Measurements from ENCODE around the gene FLRT3. TPM values are rescaled to one million over a fixed set of nuclear protein-coding genes. Genes with fewer than 3 reads are reported as not detected.

FLRT3 gene
- total RNA-seq, 2 donors from 2014 or later, result 81.7 to 112 TPM

GRCh38 chr20:14288341-14289330, 48.8 kb downstream of the FLRT3 start:
- 92% methylated on average over 3 of the region's 3 CpGs; no CpG with 5 or more reads in 1 of the 2 experiments for WGBS, 2 experiments (ENCODE audit: insufficient coverage in 1 of 2, insufficient read length in 1 of 2)
- no peaks in the 10 kb centered on the region for H3K36me3 Mint-ChIP-seq (ENCODE audit: low read depth)
- Histone ChIP-seq H3K9me3 (ENCODE audit: control insufficient read depth, low read length) (no peaks in the 10 kb centered on the region), H3K4me3 (ENCODE audit: low read length) (no peak overlapping the region), H3K4me1 (ENCODE audit: control insufficient read depth, insufficient read depth, low read length) (no peaks in the 10 kb centered on the region), H3K27ac (ENCODE audit: low read depth, low read length) (no peak overlapping the region), H3K9ac (ENCODE audit: extremely low read depth, low read length, poor library complexity, severe bottlenecking) (no peak overlapping the region), H3K36me3 (ENCODE audit: control insufficient read depth, insufficient read depth, low read length) (no peaks in the 10 kb centered on the region), H3K27me3 (ENCODE audit: control insufficient read depth, insufficient read depth, low read length, poor library complexity, severe bottlenecking) (no peaks in the 10 kb centered on the region)
- H3K4me1 Mint-ChIP-seq, result no peaks in the 10 kb centered on the region
- TF ChIP-seq CTCF (conservative IDR thresholded peaks at IDR 0.05), result no peak
- H3K27ac Mint-ChIP-seq, result no peak overlapping the region
- H3K27me3 Mint-ChIP-seq (ENCODE audit: insufficient read depth), result no peaks in the 10 kb centered on the region
- H3K9me3 Mint-ChIP-seq, result no peaks in the 10 kb centered on the region
- no peak for DNase-seq
- no peak overlapping the region for H3K4me3 Mint-ChIP-seq

GRCh38 chr20:14284443-14284842, 53.0 kb downstream of the FLRT3 start:
- no peak overlapping the region for H3K27ac ChIP-seq (ENCODE audit: low read depth, low read length)
- no peak overlapping the region for H3K27ac Mint-ChIP-seq
- no peak for DNase-seq
- H3K9ac ChIP-seq (ENCODE audit: extremely low read depth, low read length, poor library complexity, severe bottlenecking), result no peak overlapping the region
- no peaks in the 10 kb centered on the region for H3K4me1 ChIP-seq (ENCODE audit: control insufficient read depth, insufficient read depth, low read length)
- no peak overlapping the region for H3K4me3 Mint-ChIP-seq
- H3K4me1 Mint-ChIP-seq, result no peaks in the 10 kb centered on the region
- TF ChIP-seq CTCF (conservative IDR thresholded peaks at IDR 0.05), result no peak
- no peaks in the 10 kb centered on the region for H3K36me3 Mint-ChIP-seq (ENCODE audit: low read depth)
- WGBS, 2 experiments (ENCODE audit: insufficient coverage in 1 of 2, insufficient read length in 1 of 2), result 88 to 97% methylated on average over 1 of the region's 1 CpG
- H3K9me3 Mint-ChIP-seq, result no peaks in the 10 kb centered on the region
- no peaks in the 10 kb centered on the region for H3K27me3 ChIP-seq (ENCODE audit: control insufficient read depth, insufficient read depth, low read length, poor library complexity, severe bottlenecking)
- H3K36me3 ChIP-seq (ENCODE audit: control insufficient read depth, insufficient read depth, low read length), result no peaks in the 10 kb centered on the region
- no peaks in the 10 kb centered on the region for H3K9me3 ChIP-seq (ENCODE audit: control insufficient read depth, low read length)
- no peaks in the 10 kb centered on the region for H3K27me3 Mint-ChIP-seq (ENCODE audit: insufficient read depth)
- no peak overlapping the region for H3K4me3 ChIP-seq (ENCODE audit: low read length)

GRCh38 chr20:14282140-14282539, 55.3 kb downstream of the FLRT3 start:
- WGBS, 2 experiments (ENCODE audit: insufficient coverage in 1 of 2, insufficient read length in 1 of 2), result 91 to 100% methylated on average over 2 of the region's 4 CpGs
- H3K4me1 Mint-ChIP-seq, result no peaks in the 10 kb centered on the region
- no peaks in the 10 kb centered on the region for H3K27me3 Mint-ChIP-seq (ENCODE audit: insufficient read depth)
- Histone ChIP-seq H3K36me3 (ENCODE audit: control insufficient read depth, insufficient read depth, low read length) (no peaks in the 10 kb centered on the region), H3K4me3 (ENCODE audit: low read length) (no peak overlapping the region), H3K9ac (ENCODE audit: extremely low read depth, low read length, poor library complexity, severe bottlenecking) (no peak overlapping the region), H3K4me1 (ENCODE audit: control insufficient read depth, insufficient read depth, low read length) (no peaks in the 10 kb centered on the region), H3K9me3 (ENCODE audit: control insufficient read depth, low read length) (no peaks in the 10 kb centered on the region), H3K27ac (ENCODE audit: low read depth, low read length) (no peak overlapping the region), H3K27me3 (ENCODE audit: control insufficient read depth, insufficient read depth, low read length, poor library complexity, severe bottlenecking) (no peaks in the 10 kb centered on the region)
- DNase-seq, result no peak
- no peaks in the 10 kb centered on the region for H3K36me3 Mint-ChIP-seq (ENCODE audit: low read depth)
- H3K27ac Mint-ChIP-seq, result no peak overlapping the region
- no peak for TF ChIP-seq CTCF (conservative IDR thresholded peaks at IDR 0.05)
- no peak overlapping the region for H3K4me3 Mint-ChIP-seq
- H3K9me3 Mint-ChIP-seq, result no peaks in the 10 kb centered on the region
